A549 (cell line): ENCODE results near the gene NPBWR2.

Experiments
- CHD4 ChIP-seq: fragments of 200-600 bp; sonication (generic); IDR thresholded peaks from 2 replicates; pipeline ENCODE4 v1.6.1; 2016; ENCODE audit warnings: antibody characterized with exemption, mild to moderate bottlenecking, borderline replicate concordance
- MYC ChIP-seq: IDR thresholded peaks from 2 replicates; pipeline ENCODE4 v1.6.1; 2012; ENCODE audit warnings: mild to moderate bottlenecking, inconsistent platforms, low read length, improper control_type of control experiment, borderline replicate concordance
- PHF8 ChIP-seq: fragments of 200-600 bp; sonication (generic); IDR thresholded peaks from 2 replicates; pipeline ENCODE4 v1.6.1; 2016; ENCODE audit warnings: low read depth, mild to moderate bottlenecking, antibody characterized with exemption, moderate library complexity, borderline replicate concordance
- POLR2A ChIP-seq: IDR thresholded peaks from 2 replicates; pipeline ENCODE4 v1.6.1; 2012; ENCODE audit warnings: mild to moderate bottlenecking, low read length
- RCOR1 ChIP-seq: fragments of 150-350 bp; IDR thresholded peaks from 2 replicates; pipeline ENCODE4 v1.6.1; 2014; ENCODE audit warnings: antibody characterized with exemption, low read length, low read depth
- SREBF2 ChIP-seq: fragments of 450-650 bp; IDR thresholded peaks from 2 replicates; pipeline ENCODE4 v1.6.1; 2014; ENCODE audit warnings: mild to moderate bottlenecking, moderate library complexity
- ZFP36 ChIP-seq: fragments of 450-650 bp; IDR thresholded peaks from 2 replicates; pipeline ENCODE4 v1.6.1; 2014; ENCODE audit warnings: borderline replicate concordance; ENCODE audit not compliant: partially characterized antibody
- TF ChIP-seq, protein P1 (sequence below): fragments of >200 bp; sonication (Bioruptor Twin); formaldehyde crosslinking; IDR thresholded peaks from 3 replicates; pipeline ENCODE4 v1.5.1; 2016

GRCh38 chr20:64070244-64070993 lies 36.9 kb downstream of the NPBWR2 start:
- TF ChIP-seq SREBF2 (no peak), PHF8 (no peak), MYC (no peak), RCOR1 (no peak), POLR2A (no peak), ZFP36 (no peak), CHD4 (no peak)
- TF ChIP-seq, protein P1, sequence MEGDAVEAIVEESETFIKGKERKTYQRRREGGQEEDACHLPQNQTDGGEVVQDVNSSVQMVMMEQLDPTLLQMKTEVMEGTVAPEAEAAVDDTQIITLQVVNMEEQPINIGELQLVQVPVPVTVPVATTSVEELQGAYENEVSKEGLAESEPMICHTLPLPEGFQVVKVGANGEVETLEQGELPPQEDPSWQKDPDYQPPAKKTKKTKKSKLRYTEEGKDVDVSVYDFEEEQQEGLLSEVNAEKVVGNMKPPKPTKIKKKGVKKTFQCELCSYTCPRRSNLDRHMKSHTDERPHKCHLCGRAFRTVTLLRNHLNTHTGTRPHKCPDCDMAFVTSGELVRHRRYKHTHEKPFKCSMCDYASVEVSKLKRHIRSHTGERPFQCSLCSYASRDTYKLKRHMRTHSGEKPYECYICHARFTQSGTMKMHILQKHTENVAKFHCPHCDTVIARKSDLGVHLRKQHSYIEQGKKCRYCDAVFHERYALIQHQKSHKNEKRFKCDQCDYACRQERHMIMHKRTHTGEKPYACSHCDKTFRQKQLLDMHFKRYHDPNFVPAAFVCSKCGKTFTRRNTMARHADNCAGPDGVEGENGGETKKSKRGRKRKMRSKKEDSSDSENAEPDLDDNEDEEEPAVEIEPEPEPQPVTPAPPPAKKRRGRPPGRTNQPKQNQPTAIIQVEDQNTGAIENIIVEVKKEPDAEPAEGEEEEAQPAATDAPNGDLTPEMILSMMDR = no peak
